Mucosa of rectum (tissue), 2 donors: ENCODE data around the gene PCDHA2.
"Not testable (repeated sequence)": the region's sequence is repeated elsewhere in the genome, so short reads cannot be mapped to it uniquely, and the experiment has no call there.

Source experiments
- H3K27ac ChIP-seq, 2 donors: one replicate each; pipeline ENCODE4 v1.7.0; 2013; ENCODE audit warnings: inconsistent platforms in 2 of 2, low read depth in 2 of 2, low read length in 2 of 2
- H3K27me3 ChIP-seq, 2 donors: one replicate each; pipeline ENCODE4 v1.7.0; 2013; ENCODE audit warnings: low read length in 2 of 2; ENCODE audit not compliant: control insufficient read depth in 2 of 2, insufficient read depth in 2 of 2
- H3K36me3 ChIP-seq, 2 donors: one replicate each; pipeline ENCODE4 v1.7.0; 2013; ENCODE audit warnings: low read length in 2 of 2; ENCODE audit not compliant: control insufficient read depth in 2 of 2, insufficient read depth in 2 of 2
- H3K4me1 ChIP-seq, 2 donors: one replicate each; pipeline ENCODE4 v1.7.0; 2013; ENCODE audit warnings: low read length in 2 of 2, mild to moderate bottlenecking in 1 of 2; ENCODE audit not compliant: control insufficient read depth in 2 of 2, insufficient read depth in 2 of 2
- H3K4me3 ChIP-seq, 2 donors: one replicate each; pipeline ENCODE4 v1.7.0; 2013; ENCODE audit warnings: low read length in 2 of 2
- H3K9ac ChIP-seq, 2 donors: one replicate each; pipeline ENCODE4 v1.7.0; 2013; ENCODE audit warnings: low read length in 2 of 2, low read depth in 1 of 2, mild to moderate bottlenecking in 1 of 2
- H3K9me3 ChIP-seq, 2 donors: one replicate each; pipeline ENCODE4 v1.7.0; 2013; ENCODE audit warnings: low read length in 2 of 2; ENCODE audit not compliant: control insufficient read depth in 2 of 2
- donor health status: healthy.
- donor health status: Normal muscosa, but diverticular disease.

The PCDHA2 gene

GRCh38 chr5:140794595-140795258 lies at the start of gene PCDHA2:
TSS of gene PCDHA2 (plus strand) at chr5:140794852.
- Histone ChIP-seq H3K9me3 (peaks cover 11 to 14% of the 10 kb centered on the region in 2 donors), H3K4me1 (no peaks in the 10 kb centered on the region), H3K27ac (no peak within 1 kb of the TSS), H3K9ac (no peak within 1 kb of the TSS), H3K27me3 (no peaks in the 10 kb centered on the region), H3K4me3 (no peak within 1 kb of the TSS), H3K36me3 (no peaks in the 10 kb centered on the region)

GRCh38 chr5:140753561-140753960 lies 41.1 kb upstream of the PCDHA2 start:
- Histone ChIP-seq H3K4me1 (no peaks in the 10 kb centered on the region), H3K36me3 (no peaks in the 10 kb centered on the region), H3K9me3 (peaks cover 15 to 16% of the 10 kb centered on the region in 2 donors), H3K27me3 (no peaks in the 10 kb centered on the region), H3K9ac (no peak overlapping the region), H3K27ac (no peak overlapping the region), H3K4me3 (no peak overlapping the region)

- H3K36me3 ChIP-seq, result no peaks in the 10 kb centered on the region
- no peaks in the 10 kb centered on the region for H3K27me3 ChIP-seq
- H3K9me3 ChIP-seq, result peaks cover 24 to 42% of the 10 kb centered on the region in 2 donors
- no peak overlapping the region for H3K4me3 ChIP-seq
- no peak overlapping the region for H3K9ac ChIP-seq
- no peaks in the 10 kb centered on the region for H3K4me1 ChIP-seq
- H3K27ac ChIP-seq, result no peak overlapping the region
Measured at GRCh38 chr5:140764177-140764973, 30.3 kb upstream of the PCDHA2 start.

DNA sequence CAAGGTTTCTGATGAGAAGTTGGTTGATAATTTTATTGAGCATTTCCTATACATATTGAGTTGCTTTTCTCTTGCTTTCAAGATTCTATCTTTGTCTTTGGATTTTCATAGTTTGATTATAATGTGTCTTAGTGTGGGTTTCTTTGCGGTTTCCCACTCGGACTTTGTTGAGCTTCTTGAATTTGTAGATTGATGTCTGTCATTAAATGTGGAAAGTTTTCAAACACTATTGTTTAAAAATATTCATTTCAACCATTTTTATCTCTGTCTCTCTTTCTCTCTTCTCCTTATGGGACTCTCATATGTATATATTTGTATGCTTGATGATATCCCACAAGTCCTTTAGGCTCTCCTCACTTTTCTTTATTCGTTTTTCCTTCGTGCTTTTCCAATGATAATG lies 27.2 kb upstream of the PCDHA2 start:
- Histone ChIP-seq H3K4me1 (no peaks in the 10 kb centered on the region), H3K27ac (no peak overlapping the region), H3K36me3 (no peaks in the 10 kb centered on the region), H3K9me3 (peaks cover 26 to 47% of the 10 kb centered on the region in 2 donors), H3K27me3 (no peaks in the 10 kb centered on the region), H3K4me3 (no peak overlapping the region), H3K9ac (no peak overlapping the region)

GRCh38 chr5:140780512-140780911 lies 14.1 kb upstream of the PCDHA2 start:
- H3K36me3 ChIP-seq, result no peaks in the 10 kb centered on the region
- H3K4me1 ChIP-seq, result no peaks in the 10 kb centered on the region
- no peak overlapping the region for H3K9ac ChIP-seq
- no peaks in the 10 kb centered on the region for H3K27me3 ChIP-seq
- no peak overlapping the region for H3K4me3 ChIP-seq
- peaks cover 9 to 24% of the 10 kb centered on the region in 2 donors for H3K9me3 ChIP-seq
- H3K27ac ChIP-seq, result no peak overlapping the region

DNA sequence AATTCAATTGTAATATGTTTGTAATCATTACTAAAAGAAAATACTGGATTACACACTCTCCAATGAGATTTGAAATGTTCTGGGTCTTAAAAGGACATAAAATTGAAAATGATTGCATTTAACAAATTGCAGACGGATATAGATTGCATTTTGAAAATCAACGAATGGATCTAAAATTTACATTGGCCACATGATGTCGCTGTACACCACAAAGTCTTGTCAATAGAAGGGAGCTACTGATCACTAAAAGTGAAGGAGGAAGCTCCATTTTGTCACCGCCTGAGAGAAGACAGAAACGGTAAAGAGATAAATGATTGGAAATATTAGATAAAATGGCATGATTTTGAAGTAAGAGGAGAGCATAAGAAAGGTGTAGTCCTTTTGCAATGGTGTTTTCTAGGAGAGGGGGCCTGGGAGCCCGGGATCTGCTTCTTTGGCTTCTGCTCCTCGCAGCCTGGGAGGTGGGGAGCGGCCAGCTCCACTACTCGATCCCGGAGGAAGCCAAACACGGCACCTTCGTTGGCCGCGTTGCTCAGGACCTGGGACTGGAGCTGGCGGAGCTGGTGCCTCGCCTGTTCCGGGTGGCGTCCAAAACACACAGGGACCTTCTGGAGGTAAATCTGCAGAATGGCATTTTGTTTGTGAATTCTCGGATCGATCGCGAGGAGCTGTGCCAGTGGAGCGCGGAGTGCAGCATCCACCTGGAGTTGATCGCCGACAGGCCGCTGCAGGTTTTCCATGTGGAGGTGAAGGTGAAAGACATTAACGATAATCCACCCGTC lies 8.6 kb upstream of the PCDHA2 start, which contains the start of gene PCDHA1:
Gene PCDHA1 (plus strand): TSS at position 236 of the 782 bp plus-strand sequence.
- Histone ChIP-seq H3K9me3 (peaks cover 21 to 22% of the 10 kb centered on the region in 2 donors), H3K9ac (no peak within 1 kb of the TSS), H3K4me3 (no peak within 1 kb of the TSS), H3K36me3 (no peaks in the 10 kb centered on the region), H3K4me1 (no peaks in the 10 kb centered on the region), H3K27me3 (no peaks in the 10 kb centered on the region), H3K27ac (no peak within 1 kb of the TSS)

GRCh38 chr5:140787422-140787821 lies 7.2 kb upstream of the PCDHA2 start:
- not testable (repeated sequence) for H3K4me1 ChIP-seq, H3K9ac ChIP-seq, H3K36me3 ChIP-seq, H3K4me3 ChIP-seq, H3K27ac ChIP-seq, H3K27me3 ChIP-seq
- peaks cover 19 to 21% of the 10 kb centered on the region in 2 donors for H3K9me3 ChIP-seq

DNA sequence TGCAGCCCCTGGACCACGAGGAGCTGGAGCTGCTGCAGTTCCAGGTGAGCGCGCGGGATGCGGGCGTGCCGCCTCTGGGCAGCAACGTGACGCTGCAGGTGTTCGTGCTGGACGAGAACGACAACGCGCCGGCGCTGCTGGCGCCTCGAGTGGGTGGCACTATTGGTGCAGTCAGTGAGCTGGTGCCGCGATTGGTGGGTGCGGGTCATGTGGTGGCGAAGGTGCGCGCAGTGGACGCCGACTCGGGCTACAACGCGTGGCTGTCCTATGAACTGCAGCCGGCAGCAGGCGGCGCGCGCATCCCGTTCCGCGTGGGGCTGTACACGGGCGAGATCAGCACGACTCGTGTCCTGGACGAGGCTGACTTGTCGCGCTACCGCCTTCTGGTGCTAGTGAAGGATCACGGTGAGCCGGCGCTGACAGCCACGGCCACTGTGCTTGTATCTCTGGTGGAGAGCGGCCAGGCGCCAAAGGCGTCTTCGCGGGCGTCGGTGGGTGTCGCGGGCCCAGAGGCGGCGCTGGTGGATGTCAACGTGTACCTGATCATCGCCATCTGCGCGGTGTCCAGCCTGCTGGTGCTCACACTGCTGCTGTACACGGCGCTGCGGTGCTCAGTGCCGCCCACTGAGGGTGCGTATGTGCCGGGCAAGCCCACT lies 6.7 kb upstream of the PCDHA2 start:
- peaks cover 17% of the 10 kb centered on the region in 2 donors for H3K9me3 ChIP-seq
- not testable (repeated sequence) for H3K36me3 ChIP-seq, H3K27me3 ChIP-seq, H3K4me1 ChIP-seq, H3K27ac ChIP-seq, H3K4me3 ChIP-seq, H3K9ac ChIP-seq

DNA sequence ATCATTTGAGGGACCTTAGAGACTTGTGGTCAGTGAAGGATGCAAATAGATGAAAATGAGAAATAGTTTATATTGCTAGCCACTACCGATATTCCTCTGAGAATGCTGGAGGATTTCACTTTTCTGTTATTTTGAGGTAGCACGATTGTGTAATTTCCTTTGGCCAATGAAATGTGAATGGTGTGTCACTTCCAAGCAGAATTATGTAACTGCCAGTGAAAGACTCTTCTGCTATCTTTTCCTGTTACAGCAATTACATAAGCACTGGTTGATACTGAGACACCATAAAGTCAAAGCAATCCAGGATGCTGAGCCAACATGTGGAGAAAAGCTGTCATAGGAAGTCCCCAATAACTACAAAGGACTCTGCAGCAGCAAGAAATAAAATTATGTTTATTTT lies 3.6 kb upstream of the PCDHA2 start:
- peaks cover 16 to 19% of the 10 kb centered on the region in 2 donors for H3K9me3 ChIP-seq
- no peaks in the 10 kb centered on the region for H3K27me3 ChIP-seq
- no peak overlapping the region for H3K9ac ChIP-seq
- no peak overlapping the region for H3K4me3 ChIP-seq
- H3K4me1 ChIP-seq, result no peaks in the 10 kb centered on the region
- no peaks in the 10 kb centered on the region for H3K36me3 ChIP-seq
- no peak overlapping the region for H3K27ac ChIP-seq
